Nephron (organoid): ENCODE data around the gene MSTO1.
"Not testable (repeated sequence)": the region's sequence is repeated elsewhere in the genome, so short reads cannot be mapped to it uniquely, and the experiment has no call there.

Experiments
- H3K27ac Mint-ChIP-seq, 3 experiments: 2 replicates each; pipeline ENCODE4 v1.8.0; 2020; ENCODE audit warnings: mixed read lengths in 3 of 3, mild to moderate bottlenecking in 2 of 3, moderate library complexity in 1 of 3
- H3K27me3 Mint-ChIP-seq: 2 replicates; pipeline ENCODE4 v1.8.0; 2021; ENCODE audit warnings: low read depth, mild to moderate bottlenecking, moderate library complexity, mixed read lengths
- H3K36me3 Mint-ChIP-seq: 2 replicates; pipeline ENCODE4 v1.8.0; 2020; ENCODE audit warnings: low read depth, mixed read lengths
- H3K4me1 Mint-ChIP-seq: 2 replicates; pipeline ENCODE4 v1.8.0; 2020; ENCODE audit warnings: mixed read lengths
- H3K4me3 Mint-ChIP-seq, 3 experiments: 2 replicates each; pipeline ENCODE4 v1.8.0; 2020; ENCODE audit warnings: mild to moderate bottlenecking in 3 of 3, mixed read lengths in 3 of 3, moderate library complexity in 2 of 3
- H3K9me3 Mint-ChIP-seq: 2 replicates; pipeline ENCODE4 v1.8.0; 2020; ENCODE audit warnings: mixed read lengths
- CTCF ChIP-seq, 3 experiments: fragments of 200-600 bp; sonication (generic); IDR thresholded peaks; one replicate each; pipeline ENCODE4 v1.5.0; 2021; ENCODE audit warnings: antibody characterized with exemption in 3 of 3; ENCODE audit not compliant: unreplicated experiment in 3 of 3

Gene MSTO1

GRCh38 chr1:155598842-155599331, 11.1 kb upstream of the MSTO1 start:
- Mint-ChIP-seq H3K36me3 (no peaks in the 10 kb centered on the region), H3K27me3 (peaks cover 3% of the 10 kb centered on the region), H3K4me1 (peaks cover 17% of the 10 kb centered on the region), H3K4me3 (peak overlapping the region; percentile 28 to 72 (median 63)), H3K9me3 (no peaks in the 10 kb centered on the region), H3K27ac (peak overlapping the region; percentile 72 to 86 (median 81))
- TF ChIP-seq CTCF (IDR thresholded peaks at IDR 0.05; ENCODE audit: unreplicated experiment in 3 of 3) = no peak

GRCh38 chr1:155599828-155600572, 10.0 kb upstream of the MSTO1 start:
- H3K27ac Mint-ChIP-seq, H3K9me3 Mint-ChIP-seq, H3K36me3 Mint-ChIP-seq, H3K27me3 Mint-ChIP-seq: not testable (repeated sequence)
- peaks cover 17% of the 10 kb centered on the region for H3K4me1 Mint-ChIP-seq
- peak overlapping the region; percentile 9 to 41 (median 15) for H3K4me3 Mint-ChIP-seq

- peaks cover 3% of the 10 kb centered on the region for H3K36me3 Mint-ChIP-seq
- H3K27me3 Mint-ChIP-seq = no peaks in the 10 kb centered on the region
- H3K9me3 Mint-ChIP-seq = no peaks in the 10 kb centered on the region
- no peak overlapping the region for H3K27ac Mint-ChIP-seq
- TF ChIP-seq CTCF (IDR thresholded peaks at IDR 0.05; ENCODE audit: unreplicated experiment in 3 of 3) = no peak
- H3K4me3 Mint-ChIP-seq = peak overlapping the region; percentile 47 to 66 (median 56)
- no peaks in the 10 kb centered on the region for H3K4me1 Mint-ChIP-seq
Measured at GRCh38 chr1:155607708-155608107, 2.3 kb upstream of the MSTO1 start.

- H3K4me1 Mint-ChIP-seq = no peaks in the 10 kb centered on the region
- no peak overlapping the region for H3K27ac Mint-ChIP-seq
- no peaks in the 10 kb centered on the region for H3K27me3 Mint-ChIP-seq
- H3K4me3 Mint-ChIP-seq = peak overlapping the region; percentile 32 to 62 (median 56)
- peaks cover 8% of the 10 kb centered on the region for H3K36me3 Mint-ChIP-seq
- TF ChIP-seq CTCF (IDR thresholded peaks at IDR 0.05; ENCODE audit: unreplicated experiment in 3 of 3) = no peak
- H3K9me3 Mint-ChIP-seq = no peaks in the 10 kb centered on the region
Measured at GRCh38 chr1:155608888-155609225, 1.2 kb upstream of the MSTO1 start.

- not testable (repeated sequence) for H3K9me3 Mint-ChIP-seq, H3K4me1 Mint-ChIP-seq, H3K27me3 Mint-ChIP-seq, H3K27ac Mint-ChIP-seq
- Mint-ChIP-seq H3K4me3 (peak overlapping the region; percentile 94 to 97 (median 94)), H3K36me3 (peaks cover 13% of the 10 kb centered on the region)
Measured at GRCh38 chr1:155610257-155610647, 234 bp downstream of the MSTO1 start.

GRCh38 chr1:155613226-155613625, 3.2 kb downstream of the MSTO1 start:
- not testable (repeated sequence) for H3K4me1 Mint-ChIP-seq, H3K9me3 Mint-ChIP-seq, H3K27me3 Mint-ChIP-seq, H3K27ac Mint-ChIP-seq
- peak overlapping the region; percentile 57 to 82 (median 76) for H3K4me3 Mint-ChIP-seq
- peaks cover 13% of the 10 kb centered on the region for H3K36me3 Mint-ChIP-seq

- no peak for TF ChIP-seq CTCF (IDR thresholded peaks at IDR 0.05; ENCODE audit: unreplicated experiment in 3 of 3)
- Mint-ChIP-seq H3K27me3 (peaks cover 22% of the 10 kb centered on the region), H3K36me3 (no peaks in the 10 kb centered on the region), H3K4me3 (no peak overlapping the region), H3K9me3 (peaks cover 12% of the 10 kb centered on the region), H3K27ac (no peak overlapping the region), H3K4me1 (no peaks in the 10 kb centered on the region)
Measured at GRCh38 chr1:155622191-155622590, 12.2 kb downstream of the MSTO1 start.
